ENCODE data around the gene CD47. TPM values are rescaled to one million over a fixed set of nuclear protein-coding genes. Genes with fewer than 3 reads are reported as not detected.

CD47 gene
- total and polyA plus RNA-seq, 7 experiments from 2014 or later, result 130 to 232 (median 171) TPM

GRCh38 chr3:107994181-107994580 lies 96.7 kb downstream of the CD47 start:
- ChIA-PET CTCF (no interaction called here), POLR2A (no interaction called here)
- Mint-ChIP-seq H3K27me3 (peaks cover 0 to 13% (median 0%) of the 10 kb centered on the region in 5 donors), H3K9me3 (peaks cover 0 to 5% (median 0%) of the 10 kb centered on the region in 11 donors), H3K4me3 (no peak overlapping the region), H3K4me1 (peaks cover 0 to 3% (median 0%) of the 10 kb centered on the region in 7 donors), H3K27ac (peak overlapping the region in 1 of 9 donors; percentile 15), H3K36me3 (no peaks in the 10 kb centered on the region)
- intact Hi-C loops (cut with micrococcal nuclease), result no loop called here
- Histone ChIP-seq H3K4me1 (ENCODE audit: control insufficient read depth in 2 of 2, insufficient read depth in 2 of 2, low read length in 2 of 2) (no peaks in the 10 kb centered on the region), H3K27ac (ENCODE audit: low read depth, low read length) (no peak overlapping the region), H3K4me3 (ENCODE audit: low read length) (no peak overlapping the region), H3K27me3 (ENCODE audit: control insufficient read depth in 2 of 2, insufficient read depth in 2 of 2, low read length in 2 of 2) (no peaks in the 10 kb centered on the region), H3K9me3 (ENCODE audit: control insufficient read depth in 2 of 3, low read length in 3 of 3) (no peaks in the 10 kb centered on the region), H3K36me3 (ENCODE audit: control insufficient read depth in 2 of 3, insufficient read depth in 3 of 3, low read length in 3 of 3) (no peaks in the 10 kb centered on the region)
- DNase-seq, result no peak
- no peak for ATAC-seq

GRCh38 chr3:107993771-107994170 lies 97.1 kb downstream of the CD47 start:
- Histone ChIP-seq H3K27me3 (ENCODE audit: control insufficient read depth in 2 of 2, insufficient read depth in 2 of 2, low read length in 2 of 2) (no peaks in the 10 kb centered on the region), H3K27ac (ENCODE audit: low read depth, low read length) (no peak overlapping the region), H3K36me3 (ENCODE audit: control insufficient read depth in 2 of 3, insufficient read depth in 3 of 3, low read length in 3 of 3) (no peaks in the 10 kb centered on the region), H3K4me3 (ENCODE audit: low read length) (no peak overlapping the region), H3K4me1 (ENCODE audit: control insufficient read depth in 2 of 2, insufficient read depth in 2 of 2, low read length in 2 of 2) (no peaks in the 10 kb centered on the region), H3K9me3 (ENCODE audit: control insufficient read depth in 2 of 3, low read length in 3 of 3) (no peaks in the 10 kb centered on the region)
- Mint-ChIP-seq H3K27me3 (peaks cover 0 to 13% (median 0%) of the 10 kb centered on the region in 5 donors), H3K4me1 (peaks cover 0 to 6% (median 2%) of the 10 kb centered on the region in 7 donors), H3K9me3 (peaks cover 0 to 5% (median 0%) of the 10 kb centered on the region in 11 donors), H3K36me3 (no peaks in the 10 kb centered on the region), H3K4me3 (no peak overlapping the region), H3K27ac (peak overlapping the region in 1 of 9 donors; percentile 15)
- ChIA-PET POLR2A (interaction anchor here (0.8 kb wide), 1 partner anchor 15 kb away, joined by 3 read pairs; no protein-coding TSS in a partner anchor), CTCF (no interaction called here)
- ATAC-seq (no peak), DNase-seq (no peak)
- intact Hi-C loops (cut with micrococcal nuclease), result no loop called here

Other genes with a start within 250 kb of the CD47 start
- gene IFT57, start 131.4 kb upstream of the CD47 start, total RNA-seq, result 10 to 100 TPM; 18.0 to 45.4 (median 26.4) TPM
- 10 to 100 TPM; 27.4 to 48.1 TPM for gene IFT57, start 131.4 kb upstream of the CD47 start, polyA plus RNA-seq
- 1 to 10 TPM in 1 of 5 experiments, under 1 TPM in 4; 0.21 to 4.5 (median 0.43) TPM for gene HHLA2, start 205.5 kb upstream of the CD47 start, total RNA-seq
- under 1 TPM in 1 of 2 donors, not detected in 1; 0.13 TPM for gene HHLA2, start 205.5 kb upstream of the CD47 start, polyA plus RNA-seq